ENCODE data around the gene HBP1. TPM values are rescaled to one million over a fixed set of nuclear protein-coding genes. Genes with fewer than 3 reads are reported as not detected.
A peak's percentile ranks its signal among the peaks of the same experiment; 100 is the strongest.
"Not testable (repeated sequence)": the region's sequence is repeated elsewhere in the genome, so short reads cannot be mapped to it uniquely, and the experiment has no call there.

The HBP1 gene
- total RNA-seq, 1 experiment from 2014 or later = 50.2 TPM

GRCh38 chr7:107147464-107148393 lies 21.1 kb upstream of the HBP1 start:
- H3K27me3 ChIP-seq (ENCODE audit: control insufficient read depth, insufficient read depth, low read length) = no peaks in the 10 kb centered on the region
- H3K36me3 ChIP-seq (replicated peaks; ENCODE audit: control insufficient read depth, insufficient read depth, low read length) = peaks cover 2% of the 10 kb centered on the region
- DNase-seq = peak; percentile 19
- H3K4me3 ChIP-seq (ENCODE audit: insufficient read depth, low read depth, low read length) = no peak overlapping the region

DNA sequence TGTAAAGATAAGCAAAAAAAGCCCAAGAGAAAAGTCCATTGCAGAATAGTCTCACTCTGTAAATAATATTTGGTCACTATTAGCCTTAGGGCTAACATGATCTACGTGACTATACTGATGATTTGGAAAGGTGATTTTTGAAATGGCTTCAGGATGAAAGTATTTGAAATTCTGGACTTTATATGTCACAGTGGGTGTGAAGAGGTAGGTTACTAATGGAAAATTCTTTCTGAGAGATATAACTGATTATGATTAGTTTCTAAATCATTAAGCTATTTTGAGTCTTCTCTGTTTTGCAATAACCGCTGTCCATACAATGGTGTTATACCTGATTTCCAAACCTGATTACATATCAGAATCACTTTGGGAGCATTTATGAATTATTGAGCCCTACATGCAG lies 20.1 kb upstream of the HBP1 start:
- Histone ChIP-seq H3K4me3 (ENCODE audit: insufficient read depth, low read depth, low read length) (no peak overlapping the region), H3K27me3 (ENCODE audit: control insufficient read depth, insufficient read depth, low read length) (no peaks in the 10 kb centered on the region)

GRCh38 chr7:107149863-107150262 lies 18.9 kb upstream of the HBP1 start:
- peaks cover 2% of the 10 kb centered on the region for H3K36me3 ChIP-seq (replicated peaks; ENCODE audit: control insufficient read depth, insufficient read depth, low read length)
- DNase-seq = no peak
- no peaks in the 10 kb centered on the region for H3K27me3 ChIP-seq (ENCODE audit: control insufficient read depth, insufficient read depth, low read length)
- no peak overlapping the region for H3K4me3 ChIP-seq (ENCODE audit: insufficient read depth, low read depth, low read length)

More for the DNA sequence above, 20.1 kb upstream of the HBP1 start:
- no peak for DNase-seq
- H3K36me3 ChIP-seq (replicated peaks; ENCODE audit: control insufficient read depth, insufficient read depth, low read length) = peaks cover 2% of the 10 kb centered on the region

GRCh38 chr7:107150375-107151073 lies 18.3 kb upstream of the HBP1 start:
- no peak overlapping the region for H3K4me3 ChIP-seq (ENCODE audit: insufficient read depth, low read depth, low read length)
- H3K36me3 ChIP-seq (replicated peaks; ENCODE audit: control insufficient read depth, insufficient read depth, low read length) = peaks cover 2% of the 10 kb centered on the region
- no peaks in the 10 kb centered on the region for H3K27me3 ChIP-seq (ENCODE audit: control insufficient read depth, insufficient read depth, low read length)
- no peak for DNase-seq

DNA sequence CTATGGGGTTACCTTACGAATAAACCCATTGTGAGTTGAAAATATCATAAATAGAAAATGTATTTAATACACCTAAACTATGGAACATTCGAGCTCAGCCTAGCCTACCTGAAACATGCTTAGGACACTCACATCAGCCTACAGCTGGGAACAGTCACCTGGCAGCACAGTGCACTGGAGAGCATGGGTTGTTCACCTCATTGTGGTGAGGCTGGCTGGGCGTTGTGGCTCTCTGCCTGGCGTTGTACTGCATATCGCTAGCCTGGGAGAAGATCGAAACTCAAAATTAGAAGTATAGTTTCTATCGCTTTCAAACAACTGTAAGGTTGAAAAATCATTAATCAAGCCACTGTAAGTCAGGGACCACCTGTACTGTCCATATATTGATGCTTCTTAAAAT lies 17.3 kb upstream of the HBP1 start:
- DNase-seq = no peak
- H3K36me3 ChIP-seq (replicated peaks; ENCODE audit: control insufficient read depth, insufficient read depth, low read length) = peaks cover 2% of the 10 kb centered on the region
- no peaks in the 10 kb centered on the region for H3K27me3 ChIP-seq (ENCODE audit: control insufficient read depth, insufficient read depth, low read length)
- no peak overlapping the region for H3K4me3 ChIP-seq (ENCODE audit: insufficient read depth, low read depth, low read length)

- no peak for DNase-seq
- Histone ChIP-seq H3K27me3 (ENCODE audit: control insufficient read depth, insufficient read depth, low read length) (no peaks in the 10 kb centered on the region), H3K4me3 (ENCODE audit: insufficient read depth, low read depth, low read length) (no peak overlapping the region)
Observed at GRCh38 chr7:107152011-107152410, 16.8 kb upstream of the HBP1 start.

GRCh38 chr7:107154826-107155225 lies 14.0 kb upstream of the HBP1 start:
- Histone ChIP-seq H3K27me3 (ENCODE audit: control insufficient read depth, insufficient read depth, low read length) (no peaks in the 10 kb centered on the region), H3K36me3 (replicated peaks; ENCODE audit: control insufficient read depth, insufficient read depth, low read length) (peaks cover 2% of the 10 kb centered on the region), H3K4me3 (ENCODE audit: insufficient read depth, low read depth, low read length) (no peak overlapping the region)
- no peak for DNase-seq

More at GRCh38 chr7:107152011-107152410, 16.8 kb upstream of the HBP1 start:
- peaks cover 2% of the 10 kb centered on the region for H3K36me3 ChIP-seq (replicated peaks; ENCODE audit: control insufficient read depth, insufficient read depth, low read length)

GRCh38 chr7:107155726-107156125 lies 13.1 kb upstream of the HBP1 start:
- H3K4me3 ChIP-seq (ENCODE audit: insufficient read depth, low read depth, low read length); H3K36me3 ChIP-seq (replicated peaks; ENCODE audit: control insufficient read depth, insufficient read depth, low read length); DNase-seq; H3K27me3 ChIP-seq (ENCODE audit: control insufficient read depth, insufficient read depth, low read length): not testable (repeated sequence)

GRCh38 chr7:107157091-107157490 lies 11.7 kb upstream of the HBP1 start:
- Histone ChIP-seq H3K27me3 (ENCODE audit: control insufficient read depth, insufficient read depth, low read length) (no peaks in the 10 kb centered on the region), H3K4me3 (ENCODE audit: insufficient read depth, low read depth, low read length) (no peak overlapping the region), H3K36me3 (replicated peaks; ENCODE audit: control insufficient read depth, insufficient read depth, low read length) (peaks cover 2% of the 10 kb centered on the region)
- no peak for DNase-seq

DNA sequence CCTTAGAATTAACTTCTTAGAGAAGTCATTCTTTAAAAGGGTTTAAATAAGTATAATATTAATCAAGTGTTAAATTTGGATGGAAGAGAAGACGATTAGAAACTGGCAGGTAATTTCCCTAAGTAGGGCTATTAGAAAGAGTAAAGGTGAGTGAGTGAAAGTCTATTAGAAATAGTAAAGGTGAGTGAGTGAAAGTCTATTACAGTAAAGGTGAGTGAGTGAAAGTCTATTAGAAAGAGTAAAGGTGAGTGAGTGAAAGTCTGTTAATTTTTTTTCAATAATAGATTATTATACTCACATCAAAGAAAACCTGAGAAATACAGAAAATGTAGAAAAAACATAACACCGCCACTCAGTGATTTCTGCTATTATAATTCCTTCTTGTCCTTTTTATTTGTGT lies 10.8 kb upstream of the HBP1 start:
- Histone ChIP-seq H3K4me3 (ENCODE audit: insufficient read depth, low read depth, low read length) (no peak overlapping the region), H3K36me3 (replicated peaks; ENCODE audit: control insufficient read depth, insufficient read depth, low read length) (no peaks in the 10 kb centered on the region; the same call in none of the 2 replicates), H3K27me3 (ENCODE audit: control insufficient read depth, insufficient read depth, low read length) (no peaks in the 10 kb centered on the region)
- no peak for DNase-seq

DNA sequence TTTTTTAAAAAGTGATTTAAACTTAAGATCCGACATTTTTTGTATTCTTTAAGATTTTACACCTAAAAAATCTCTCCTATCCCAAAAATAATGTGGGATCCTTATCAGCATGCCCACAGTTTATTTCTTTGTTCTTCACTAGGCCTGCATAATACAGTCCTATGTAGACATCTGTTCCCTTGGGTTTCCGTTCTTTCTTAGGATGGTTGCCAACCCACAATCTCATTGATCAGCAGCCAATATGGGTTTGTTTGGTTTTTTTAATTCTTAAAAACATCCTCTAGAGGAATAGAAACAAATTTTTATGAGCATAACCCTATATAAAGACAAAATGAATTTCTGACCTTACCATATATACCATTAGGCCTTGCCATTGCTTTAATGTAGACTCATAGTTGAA lies 8.4 kb upstream of the HBP1 start:
- Histone ChIP-seq H3K4me3 (ENCODE audit: insufficient read depth, low read depth, low read length) (no peak overlapping the region), H3K36me3 (replicated peaks; ENCODE audit: control insufficient read depth, insufficient read depth, low read length) (no peaks in the 10 kb centered on the region; the same call in none of the 2 replicates), H3K27me3 (ENCODE audit: control insufficient read depth, insufficient read depth, low read length) (no peaks in the 10 kb centered on the region)
- no peak for DNase-seq

DNA sequence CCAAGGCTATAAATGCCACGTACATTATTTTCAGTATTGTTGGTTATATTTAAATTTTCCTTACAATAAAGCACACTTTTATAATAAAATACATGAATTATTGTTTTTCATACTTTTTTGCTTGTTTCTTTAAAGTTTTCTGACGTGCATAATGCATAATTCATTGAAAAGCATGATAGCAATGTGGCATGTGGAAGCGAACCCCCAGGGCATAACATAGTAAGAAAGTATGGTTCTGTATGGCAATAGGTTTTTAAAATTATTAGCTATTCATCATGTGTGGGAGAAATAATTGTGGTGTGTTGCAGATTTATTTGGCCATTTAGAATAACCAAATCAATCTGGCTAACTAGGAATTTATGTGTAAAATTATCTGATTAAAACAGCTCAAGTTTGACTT lies 7.4 kb upstream of the HBP1 start:
- DNase-seq = no peak
- H3K4me3 ChIP-seq (ENCODE audit: insufficient read depth, low read depth, low read length) = no peak overlapping the region
- no peaks in the 10 kb centered on the region; the same call in none of the 2 replicates for H3K36me3 ChIP-seq (replicated peaks; ENCODE audit: control insufficient read depth, insufficient read depth, low read length)
- H3K27me3 ChIP-seq (ENCODE audit: control insufficient read depth, insufficient read depth, low read length) = no peaks in the 10 kb centered on the region

- DNase-seq = no peak
- no peaks in the 10 kb centered on the region; the same call in none of the 2 replicates for H3K36me3 ChIP-seq (replicated peaks; ENCODE audit: control insufficient read depth, insufficient read depth, low read length)
- no peak overlapping the region for H3K4me3 ChIP-seq (ENCODE audit: insufficient read depth, low read depth, low read length)
- no peaks in the 10 kb centered on the region for H3K27me3 ChIP-seq (ENCODE audit: control insufficient read depth, insufficient read depth, low read length)
Observed at GRCh38 chr7:107162475-107162874, 6.3 kb upstream of the HBP1 start.

DNA sequence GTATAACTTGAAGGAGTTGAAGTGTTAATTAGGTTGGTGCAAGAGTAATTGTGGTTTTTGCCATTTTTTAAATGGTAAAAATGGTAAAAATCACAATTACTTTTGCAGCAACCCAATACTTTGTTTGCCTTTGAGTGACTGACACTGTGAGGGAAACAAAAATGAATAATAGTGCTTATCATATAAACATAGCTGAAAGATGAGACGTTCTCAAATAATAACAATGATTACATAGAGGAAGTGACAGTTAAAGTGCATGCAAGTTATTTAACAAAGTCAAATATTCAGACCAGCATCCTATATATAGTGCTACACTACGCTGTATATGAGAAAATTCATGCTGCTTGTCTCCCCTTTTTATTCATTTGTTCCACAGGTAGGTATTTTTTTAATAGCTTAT lies 4.7 kb upstream of the HBP1 start:
- no peaks in the 10 kb centered on the region for H3K27me3 ChIP-seq (ENCODE audit: control insufficient read depth, insufficient read depth, low read length)
- no peaks in the 10 kb centered on the region; the same call in none of the 2 replicates for H3K36me3 ChIP-seq (replicated peaks; ENCODE audit: control insufficient read depth, insufficient read depth, low read length)
- no peak overlapping the region for H3K4me3 ChIP-seq (ENCODE audit: insufficient read depth, low read depth, low read length)
- DNase-seq = no peak

DNA sequence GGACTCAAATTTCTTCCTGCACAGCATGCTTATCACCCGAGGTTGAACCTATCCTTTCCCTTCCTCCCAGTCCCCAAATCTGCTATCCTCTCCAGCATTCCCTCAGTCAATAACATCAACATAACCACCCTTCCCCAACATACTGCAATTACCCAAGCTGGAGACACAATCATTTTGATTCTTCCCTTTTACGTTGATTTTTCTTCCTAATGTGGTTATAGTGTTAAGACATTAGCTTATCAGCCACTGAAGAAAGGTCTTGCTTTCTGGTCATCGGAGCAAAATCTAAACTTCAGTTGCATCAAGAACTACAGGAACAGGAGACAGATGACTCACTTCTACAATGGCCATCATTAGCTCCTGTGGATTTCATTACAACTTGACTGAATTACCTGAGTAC lies 3.5 kb upstream of the HBP1 start:
- DNase-seq = no peak
- Histone ChIP-seq H3K36me3 (replicated peaks; ENCODE audit: control insufficient read depth, insufficient read depth, low read length) (no peaks in the 10 kb centered on the region), H3K27me3 (ENCODE audit: control insufficient read depth, insufficient read depth, low read length) (no peaks in the 10 kb centered on the region), H3K4me3 (ENCODE audit: insufficient read depth, low read depth, low read length) (no peak overlapping the region)

All from H7 (cell line).